SK-N-SH (cell line): ENCODE results near the gene METTL26. TPM values are rescaled to one million over a fixed set of nuclear protein-coding genes. Genes with fewer than 3 reads are reported as not detected.

ENCODE experiments used
- CTCF ChIA-PET: fragments of 300-600, 350-600 bp; formaldehyde crosslinking; extraction: SDS; loops from one replicate; lab custom pipeline; 2021; lab: Yijun Ruan, JAX
- POLR2A ChIA-PET: fragments of 350-600 bp; sonication (Branson Sonifier 250); formaldehyde crosslinking; extraction: SDS; loops from one replicate; lab custom pipeline; 2020; ENCODE audit warnings: antibody characterized with exemption, inconsistent platforms; lab: Yijun Ruan, JAX
- DNase-seq: peaks from one replicate; pipeline ENCODE4 v3.0.0; 2012
- H2AFZ ChIP-seq: fragments of 200-600 bp; sonication (generic); 2 replicates; pipeline ENCODE4 v1.8.1; 2016; ENCODE audit warnings: antibody characterized with exemption, mild to moderate bottlenecking, low read depth
- H3F3A ChIP-seq: fragments of 200-600 bp; sonication (generic); replicated peaks from 2 replicates; pipeline ENCODE3; 2016; ENCODE audit warnings: antibody characterized with exemption, mild to moderate bottlenecking; ENCODE audit not compliant: insufficient read depth
- H3K27ac ChIP-seq, 2 experiments: fragments of 200-500 bp in 1 of 2; fragments of 200-600 bp in 1 of 2; sonication (Bioruptor generic) in 1 of 2; sonication (generic), shearing (Covaris generic) in 1 of 2; 2 replicates each; pipeline versions ENCODE4 v1.5.1 to v1.6.1; 2014 to 2016; ENCODE audit warnings: low read depth in 2 of 2, inconsistent platforms in 1 of 2, low read length in 1 of 2, mild to moderate bottlenecking in 1 of 2, mixed read lengths in 1 of 2
- H3K27me3 ChIP-seq: fragments of 200-600 bp; sonication (generic), shearing (Covaris generic); 2 replicates; pipeline ENCODE4 v1.6.1; 2016; ENCODE audit warnings: mixed run types; ENCODE audit not compliant: insufficient read depth
- H3K36me3 ChIP-seq, 2 experiments: fragments of 200-500 bp in 1 of 2; fragments of 200-600 bp in 1 of 2; sonication (Bioruptor generic) in 1 of 2; sonication (generic) in 1 of 2; replicated peaks in 1 of 2; 2 replicates each; pipeline versions ENCODE3 to v1.5.1; 2014 to 2016; ENCODE audit warnings: low read length in 1 of 2, mild to moderate bottlenecking in 1 of 2; ENCODE audit not compliant: insufficient read depth in 2 of 2, control insufficient read depth in 1 of 2
- H3K4me1 ChIP-seq, 2 experiments: fragments of 200-500 bp in 1 of 2; fragments of 200-600 bp in 1 of 2; sonication (Bioruptor generic) in 1 of 2; sonication (generic), shearing (Covaris generic) in 1 of 2; 2 replicates each; pipeline versions ENCODE4 v1.5.1 to v1.6.1; 2014 to 2016; ENCODE audit warnings: low read depth in 1 of 2, low read length in 1 of 2, mixed run types in 1 of 2; ENCODE audit not compliant: insufficient read depth in 2 of 2, control insufficient read depth in 1 of 2
- H3K4me2 ChIP-seq: fragments of 200-600 bp; sonication (generic), shearing (Covaris generic); 2 replicates; pipeline ENCODE4 v1.6.1; 2017; ENCODE audit warnings: mixed run types
- H3K4me3 ChIP-seq, 2 experiments: fragments of 200-500 bp in 1 of 2; fragments of 200-600 bp in 1 of 2; sonication (Bioruptor generic) in 1 of 2; sonication (generic), shearing (Covaris generic) in 1 of 2; 2 replicates each; pipeline versions ENCODE4 v1.5.1 to v1.8.1; 2014 to 2016; ENCODE audit warnings: low read depth in 2 of 2, inconsistent platforms in 1 of 2, low read length in 1 of 2, mild to moderate bottlenecking in 1 of 2, mixed read lengths in 1 of 2, moderate library complexity in 1 of 2
- H3K79me2 ChIP-seq: fragments of 200-600 bp; sonication (generic); 2 replicates; pipeline ENCODE4 v1.8.1; 2017; ENCODE audit warnings: mild to moderate bottlenecking; ENCODE audit not compliant: insufficient read depth
- H3K9ac ChIP-seq: fragments of 200-600 bp; sonication (generic); 2 replicates; pipeline ENCODE4 v1.6.1; 2017; ENCODE audit warnings: mixed run types
- H3K9me2 ChIP-seq: fragments of 200-600 bp; sonication (generic); 2 replicates; pipeline ENCODE4 v1.6.1; 2017; ENCODE audit warnings: mixed run types
- H3K9me3 ChIP-seq: fragments of 200-600 bp; sonication (generic); 2 replicates; pipeline ENCODE4 v1.6.1; 2017; ENCODE audit warnings: mixed run types, mild to moderate bottlenecking, moderate library complexity
- H4K20me1 ChIP-seq: fragments of 200-600 bp; sonication (generic); 2 replicates; pipeline ENCODE4 v1.6.1; 2017; ENCODE audit warnings: mild to moderate bottlenecking, mixed run types; ENCODE audit not compliant: insufficient read depth
- EP300 ChIP-seq, 2 experiments: IDR thresholded peaks; 2 replicates each; pipeline versions ENCODE4 v1.4.0 to v1.6.1; 2012; ENCODE audit warnings: borderline replicate concordance in 1 of 2, low read depth in 1 of 2, low read length in 1 of 2
- EZH2phosphoT487 ChIP-seq: fragments of 200-600 bp; sonication (generic); IDR thresholded peaks from 2 replicates; pipeline ENCODE4 v1.6.1; 2017; ENCODE audit warnings: low read depth, mixed run types, mild to moderate bottlenecking, antibody characterized with exemption, moderate library complexity, borderline replicate concordance
- FOXJ3 ChIP-seq: sonication (generic); formaldehyde crosslinking; IDR thresholded peaks from 2 replicates; pipeline ENCODE4 v1.5.1; 2020; ENCODE audit warnings: mild to moderate bottlenecking, missing genetic modification reagents
- FOXM1 ChIP-seq: IDR thresholded peaks from 2 replicates; pipeline ENCODE4 v1.4.0; 2012; ENCODE audit warnings: low read depth, mild to moderate bottlenecking
- NFIC ChIP-seq: IDR thresholded peaks from 2 replicates; pipeline ENCODE4 v1.4.0; 2012; ENCODE audit warnings: borderline replicate concordance
- NRF1 ChIP-seq: IDR thresholded peaks from 2 replicates; pipeline ENCODE4 v1.6.1; 2012; ENCODE audit warnings: low read depth, mild to moderate bottlenecking, low read length
- RAD21 ChIP-seq: IDR thresholded peaks from 2 replicates; pipeline ENCODE4 v1.6.1; 2012; ENCODE audit warnings: mild to moderate bottlenecking, low read length
- RCOR1 ChIP-seq: fragments of 150-350 bp; IDR thresholded peaks from 2 replicates; pipeline ENCODE4 v1.6.1; 2017; ENCODE audit warnings: antibody characterized with exemption, low read length
- RXRA ChIP-seq: IDR thresholded peaks from 2 replicates; pipeline ENCODE4 v1.4.0; 2012; ENCODE audit warnings: low read depth, mild to moderate bottlenecking, borderline replicate concordance
- SIN3A ChIP-seq: IDR thresholded peaks from 2 replicates; pipeline ENCODE4 v1.6.1; 2012; ENCODE audit warnings: low read depth, mild to moderate bottlenecking, low read length, moderate library complexity, borderline replicate concordance
- SMC3 ChIP-seq: IDR thresholded peaks from 2 replicates; pipeline ENCODE4 v1.6.1; 2012; ENCODE audit warnings: low read depth, low read length, improper control_type of control experiment
- TAF1 ChIP-seq: IDR thresholded peaks from 2 replicates; pipeline ENCODE4 v1.6.1; 2012; ENCODE audit warnings: low read depth, mild to moderate bottlenecking, low read length, moderate library complexity, borderline replicate concordance
- TEAD4 ChIP-seq: IDR thresholded peaks from 2 replicates; pipeline ENCODE4 v1.4.0; 2012; ENCODE audit warnings: mild to moderate bottlenecking, borderline replicate concordance; ENCODE audit not compliant: insufficient read depth
- YY1 ChIP-seq: IDR thresholded peaks from 2 replicates; pipeline ENCODE4 v1.4.0; 2012; ENCODE audit warnings: low read depth, mild to moderate bottlenecking
- WGBS: methylation state at CpG from one replicate; pipeline ENCODE4 v1.1.6; 2017; ENCODE audit warnings: low lambda C conversion rate; 5-methylcytosine and 5-hydroxymethylcytosine counted together
- polyA plus RNA-seq, 3 experiments: library from polyadenylated mRNA; depleted of rRNA; stranded (reverse); fragments of >200 nt; gene quantifications; 2 replicates each; pipeline ENCODE4 v1.2.3, GENCODE V29; 2012
- TF ChIP-seq, protein P1 (sequence below): IDR thresholded peaks from 2 replicates; pipeline ENCODE4 v1.4.0; 2012; ENCODE audit warnings: low read depth, borderline replicate concordance
- TF ChIP-seq, protein P2 (sequence below): IDR thresholded peaks from 2 replicates; pipeline ENCODE4 v1.6.1; 2012; ENCODE audit warnings: mild to moderate bottlenecking, low read depth, low read length, moderate library complexity
- TF ChIP-seq, protein P3 (sequence below): fragments of 150-350 bp; IDR thresholded peaks from 2 replicates; pipeline ENCODE4 v1.6.1; 2017; ENCODE audit warnings: antibody characterized with exemption, low read length, low read depth, borderline replicate concordance
- TF ChIP-seq, protein P4 (sequence below): fragments of 150-350 bp; IDR thresholded peaks from 2 replicates; pipeline ENCODE4 v1.6.1; 2016; ENCODE audit warnings: mild to moderate bottlenecking, low read depth, low read length
- TF ChIP-seq, protein P5 (sequence below): IDR thresholded peaks from 2 replicates; pipeline ENCODE4 v1.4.0; 2012; ENCODE audit warnings: low read depth

METTL26 gene
- polyA plus RNA-seq, 1 of the 3 experiments (the other 2 are of a cell fraction): 167 TPM

DNA sequence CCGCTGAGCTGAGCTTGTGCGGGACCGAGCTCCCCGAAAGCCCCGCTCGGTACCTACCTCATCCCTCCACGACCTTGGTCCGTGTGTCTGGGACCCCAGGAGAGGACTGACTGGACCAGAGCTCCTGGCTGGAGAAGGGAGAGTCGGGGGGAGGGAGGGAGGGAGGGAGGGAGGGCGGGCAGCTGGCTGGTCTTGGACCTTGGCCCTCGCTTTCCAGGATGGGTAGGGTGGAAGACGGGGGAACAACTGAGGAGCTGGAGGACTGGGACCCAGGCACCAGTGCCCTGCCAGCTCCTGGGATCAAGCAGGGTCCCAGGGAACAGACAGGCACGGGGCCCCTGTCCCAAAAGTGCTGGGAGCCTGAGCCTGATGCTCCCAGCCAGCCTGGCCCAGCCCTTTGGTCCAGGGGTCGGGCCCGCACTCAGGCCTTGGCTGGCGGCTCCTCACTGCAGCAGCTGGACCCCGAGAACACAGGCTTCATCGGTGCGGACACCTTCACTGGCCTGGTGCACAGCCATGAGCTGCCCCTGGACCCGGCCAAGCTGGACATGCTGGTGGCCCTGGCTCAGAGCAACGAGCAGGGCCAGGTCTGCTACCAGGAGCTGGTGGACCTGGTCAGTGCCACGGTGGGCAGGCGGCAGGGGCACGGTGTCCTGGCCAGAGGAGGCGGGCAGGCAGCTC lies 39.9 kb upstream of the METTL26 start:
- no peak overlapping the region for H2AFZ ChIP-seq
- CTCF ChIA-PET: interaction anchor here (0.6 to 4.6 kb wide), 8 partner anchors 8 to 45 kb away, joined by 3 to 20 read pairs (median 4); partner anchors contain the start of genes ANTKMT, RHOT2 and WDR24
- H3K36me3 ChIP-seq: peaks cover 0 to 32% of the 10 kb centered on the region in 2 experiments
- no peak overlapping the region for H3K27ac ChIP-seq
- peaks cover 4 to 18% of the 10 kb centered on the region in 2 experiments; a peak in 2 of 4 replicates for H3K4me1 ChIP-seq
- H3F3A ChIP-seq: peaks cover 10% of the 10 kb centered on the region
- no peaks in the 10 kb centered on the region for H3K9me2 ChIP-seq
- POLR2A ChIA-PET: interaction anchor here (0.7 to 1.2 kb wide), 5 partner anchors 9 to 745 kb away, joined by 3 to 5 read pairs (median 3); partner anchors contain the start of genes JMJD8, UQCC4 and WDR90
- peaks cover 7% of the 10 kb centered on the region for H3K79me2 ChIP-seq
- no peak overlapping the region for H3K9ac ChIP-seq
- 62% methylated on average over 7 of the region's 25 CpGs for WGBS
- DNase-seq: no peak
- no peaks in the 10 kb centered on the region for H3K9me3 ChIP-seq
- no peaks in the 10 kb centered on the region for H3K27me3 ChIP-seq
- H3K4me3 ChIP-seq: no peak overlapping the region; a peak in 1 of 4 replicates
- no peak overlapping the region for H3K4me2 ChIP-seq
- no peak for TF ChIP-seq FOXM1
- TF ChIP-seq EZH2phosphoT487: no peak
- TF ChIP-seq, protein P1, sequence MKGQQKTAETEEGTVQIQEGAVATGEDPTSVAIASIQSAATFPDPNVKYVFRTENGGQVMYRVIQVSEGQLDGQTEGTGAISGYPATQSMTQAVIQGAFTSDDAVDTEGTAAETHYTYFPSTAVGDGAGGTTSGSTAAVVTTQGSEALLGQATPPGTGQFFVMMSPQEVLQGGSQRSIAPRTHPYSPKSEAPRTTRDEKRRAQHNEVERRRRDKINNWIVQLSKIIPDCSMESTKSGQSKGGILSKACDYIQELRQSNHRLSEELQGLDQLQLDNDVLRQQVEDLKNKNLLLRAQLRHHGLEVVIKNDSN: no peak
- TF ChIP-seq EP300 (IDR thresholded peaks at IDR 0.05; ENCODE audit: borderline replicate concordance in 1 of 2, low read depth in 1 of 2, low read length in 1 of 2): no peak
- no peak for TF ChIP-seq RAD21
- TF ChIP-seq RXRA: no peak
- no peak for TF ChIP-seq SMC3
- no peak for TF ChIP-seq NFIC
- TF ChIP-seq, protein P2, sequence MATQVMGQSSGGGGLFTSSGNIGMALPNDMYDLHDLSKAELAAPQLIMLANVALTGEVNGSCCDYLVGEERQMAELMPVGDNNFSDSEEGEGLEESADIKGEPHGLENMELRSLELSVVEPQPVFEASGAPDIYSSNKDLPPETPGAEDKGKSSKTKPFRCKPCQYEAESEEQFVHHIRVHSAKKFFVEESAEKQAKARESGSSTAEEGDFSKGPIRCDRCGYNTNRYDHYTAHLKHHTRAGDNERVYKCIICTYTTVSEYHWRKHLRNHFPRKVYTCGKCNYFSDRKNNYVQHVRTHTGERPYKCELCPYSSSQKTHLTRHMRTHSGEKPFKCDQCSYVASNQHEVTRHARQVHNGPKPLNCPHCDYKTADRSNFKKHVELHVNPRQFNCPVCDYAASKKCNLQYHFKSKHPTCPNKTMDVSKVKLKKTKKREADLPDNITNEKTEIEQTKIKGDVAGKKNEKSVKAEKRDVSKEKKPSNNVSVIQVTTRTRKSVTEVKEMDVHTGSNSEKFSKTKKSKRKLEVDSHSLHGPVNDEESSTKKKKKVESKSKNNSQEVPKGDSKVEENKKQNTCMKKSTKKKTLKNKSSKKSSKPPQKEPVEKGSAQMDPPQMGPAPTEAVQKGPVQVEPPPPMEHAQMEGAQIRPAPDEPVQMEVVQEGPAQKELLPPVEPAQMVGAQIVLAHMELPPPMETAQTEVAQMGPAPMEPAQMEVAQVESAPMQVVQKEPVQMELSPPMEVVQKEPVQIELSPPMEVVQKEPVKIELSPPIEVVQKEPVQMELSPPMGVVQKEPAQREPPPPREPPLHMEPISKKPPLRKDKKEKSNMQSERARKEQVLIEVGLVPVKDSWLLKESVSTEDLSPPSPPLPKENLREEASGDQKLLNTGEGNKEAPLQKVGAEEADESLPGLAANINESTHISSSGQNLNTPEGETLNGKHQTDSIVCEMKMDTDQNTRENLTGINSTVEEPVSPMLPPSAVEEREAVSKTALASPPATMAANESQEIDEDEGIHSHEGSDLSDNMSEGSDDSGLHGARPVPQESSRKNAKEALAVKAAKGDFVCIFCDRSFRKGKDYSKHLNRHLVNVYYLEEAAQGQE: no peak
- TF ChIP-seq NRF1: no peak
- TF ChIP-seq YY1: no peak
- no peak for TF ChIP-seq TEAD4
- TF ChIP-seq, protein P3, sequence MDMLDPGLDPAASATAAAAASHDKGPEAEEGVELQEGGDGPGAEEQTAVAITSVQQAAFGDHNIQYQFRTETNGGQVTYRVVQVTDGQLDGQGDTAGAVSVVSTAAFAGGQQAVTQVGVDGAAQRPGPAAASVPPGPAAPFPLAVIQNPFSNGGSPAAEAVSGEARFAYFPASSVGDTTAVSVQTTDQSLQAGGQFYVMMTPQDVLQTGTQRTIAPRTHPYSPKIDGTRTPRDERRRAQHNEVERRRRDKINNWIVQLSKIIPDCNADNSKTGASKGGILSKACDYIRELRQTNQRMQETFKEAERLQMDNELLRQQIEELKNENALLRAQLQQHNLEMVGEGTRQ: no peak
- TF ChIP-seq, protein P4, sequence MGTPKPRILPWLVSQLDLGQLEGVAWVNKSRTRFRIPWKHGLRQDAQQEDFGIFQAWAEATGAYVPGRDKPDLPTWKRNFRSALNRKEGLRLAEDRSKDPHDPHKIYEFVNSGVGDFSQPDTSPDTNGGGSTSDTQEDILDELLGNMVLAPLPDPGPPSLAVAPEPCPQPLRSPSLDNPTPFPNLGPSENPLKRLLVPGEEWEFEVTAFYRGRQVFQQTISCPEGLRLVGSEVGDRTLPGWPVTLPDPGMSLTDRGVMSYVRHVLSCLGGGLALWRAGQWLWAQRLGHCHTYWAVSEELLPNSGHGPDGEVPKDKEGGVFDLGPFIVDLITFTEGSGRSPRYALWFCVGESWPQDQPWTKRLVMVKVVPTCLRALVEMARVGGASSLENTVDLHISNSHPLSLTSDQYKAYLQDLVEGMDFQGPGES: no peak
- no peak for TF ChIP-seq SIN3A
- no peak for TF ChIP-seq TAF1
- TF ChIP-seq, protein P5, sequence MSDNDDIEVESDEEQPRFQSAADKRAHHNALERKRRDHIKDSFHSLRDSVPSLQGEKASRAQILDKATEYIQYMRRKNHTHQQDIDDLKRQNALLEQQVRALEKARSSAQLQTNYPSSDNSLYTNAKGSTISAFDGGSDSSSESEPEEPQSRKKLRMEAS: no peak
- TF ChIP-seq RCOR1: no peak
- no peak for TF ChIP-seq FOXJ3 (CRISPR knock-in tag)
- TF ChIP-seq, all 33 proteins: peak for 0
- H4K20me1 ChIP-seq: peaks cover 4% of the 10 kb centered on the region
